Measurements from ENCODE around the gene ARHGAP15. TPM values are rescaled to one million over a fixed set of nuclear protein-coding genes. Genes with fewer than 3 reads are reported as not detected.

The ARHGAP15 gene
- total RNA-seq, 1 donor from 2014 or later: not detected

DNA sequence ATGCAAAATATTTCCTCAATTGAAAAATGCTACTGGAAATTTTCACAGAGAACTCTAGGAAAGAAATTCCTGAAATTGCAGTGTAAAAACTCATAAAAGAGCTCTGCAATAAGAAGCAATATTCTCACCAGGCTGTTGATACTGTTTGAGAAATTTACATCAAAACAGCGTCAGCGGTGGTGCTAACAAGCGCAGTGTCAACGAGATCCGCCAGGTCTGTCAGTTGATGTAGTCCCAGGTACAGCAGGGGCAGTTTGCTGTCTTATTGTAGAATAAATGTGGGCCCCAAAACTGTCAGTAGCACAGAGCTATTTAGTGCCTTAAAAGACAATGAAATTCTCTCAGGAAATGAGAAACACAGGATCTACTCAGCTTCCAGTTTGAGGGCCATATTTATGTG, 611.2 kb downstream of the ARHGAP15 start:
- DNase-seq (ENCODE audit: low read depth): no peak

GRCh38 chr2:143741205-143741604, 612.0 kb downstream of the ARHGAP15 start:
- DNase-seq (ENCODE audit: low read depth): no peak

DNA sequence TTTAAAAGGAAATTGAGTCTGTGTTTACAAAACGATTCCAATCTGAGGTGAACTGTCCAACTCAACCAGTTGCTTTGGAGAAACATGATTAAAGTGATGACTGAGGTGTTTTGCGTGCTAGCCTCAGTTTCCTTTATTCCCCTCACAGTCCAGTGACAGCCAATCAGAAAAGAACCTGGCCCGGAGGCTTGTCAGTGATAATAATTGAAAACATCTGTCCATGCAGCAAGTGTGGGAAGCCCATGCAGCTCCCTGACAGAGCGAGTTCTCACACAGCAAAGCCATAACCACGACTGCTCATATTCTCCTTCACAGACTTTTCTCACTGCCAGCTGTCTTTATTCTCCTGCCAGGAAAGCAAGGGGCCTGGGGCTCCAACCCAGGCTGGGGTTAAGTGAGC, 613.4 kb downstream of the ARHGAP15 start:
- DNase-seq (ENCODE audit: low read depth): peak; percentile 63

DNA sequence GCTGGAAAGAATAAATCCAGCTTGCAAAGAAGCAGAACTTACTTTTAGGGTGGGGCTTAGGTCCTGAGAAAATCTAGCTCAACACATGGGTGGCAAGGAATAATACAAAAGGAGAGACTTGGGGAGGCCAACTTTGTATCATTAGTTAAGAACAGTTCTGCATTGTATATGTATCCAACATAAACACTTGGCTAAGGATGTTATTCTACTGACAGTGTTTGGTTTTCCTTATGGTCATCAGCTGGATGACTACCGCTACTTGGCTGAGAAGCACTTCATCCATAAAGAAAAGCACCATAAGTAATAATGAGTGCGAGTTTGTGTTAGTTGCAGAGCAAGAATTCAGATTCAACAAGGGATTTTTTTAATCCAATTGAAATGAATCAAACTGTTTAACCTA, 614.9 kb downstream of the ARHGAP15 start:
- DNase-seq (ENCODE audit: low read depth): no peak

GRCh38 chr2:143745060-143745459, 615.8 kb downstream of the ARHGAP15 start:
- DNase-seq (ENCODE audit: low read depth): no peak

DNA sequence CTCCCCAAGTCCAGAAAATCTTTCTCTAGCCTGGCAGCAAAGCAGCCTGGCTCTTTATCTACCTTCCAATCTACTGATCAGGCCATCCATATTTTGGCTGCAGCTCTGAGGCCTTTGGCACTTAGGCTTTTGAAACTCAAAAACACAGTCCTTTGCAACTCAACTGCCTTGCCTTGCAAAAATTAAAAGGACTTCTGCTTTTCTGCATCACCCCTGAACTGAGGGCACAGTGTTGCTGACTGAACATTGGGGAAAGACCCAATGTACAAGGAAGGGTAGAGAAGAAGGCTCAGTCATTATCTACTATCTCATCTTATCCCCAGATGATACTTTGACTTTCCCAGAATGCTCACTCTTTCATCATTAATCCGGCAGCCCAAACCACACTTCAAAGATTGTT, 625.5 kb downstream of the ARHGAP15 start:
- no peak for DNase-seq (ENCODE audit: low read depth)

GRCh38 chr2:143758629-143759330, 629.6 kb downstream of the ARHGAP15 start:
- peak; percentile 60 for DNase-seq (ENCODE audit: low read depth)

GRCh38 chr2:143759455-143759854, 630.2 kb downstream of the ARHGAP15 start:
- DNase-seq (ENCODE audit: low read depth): no peak

DNA sequence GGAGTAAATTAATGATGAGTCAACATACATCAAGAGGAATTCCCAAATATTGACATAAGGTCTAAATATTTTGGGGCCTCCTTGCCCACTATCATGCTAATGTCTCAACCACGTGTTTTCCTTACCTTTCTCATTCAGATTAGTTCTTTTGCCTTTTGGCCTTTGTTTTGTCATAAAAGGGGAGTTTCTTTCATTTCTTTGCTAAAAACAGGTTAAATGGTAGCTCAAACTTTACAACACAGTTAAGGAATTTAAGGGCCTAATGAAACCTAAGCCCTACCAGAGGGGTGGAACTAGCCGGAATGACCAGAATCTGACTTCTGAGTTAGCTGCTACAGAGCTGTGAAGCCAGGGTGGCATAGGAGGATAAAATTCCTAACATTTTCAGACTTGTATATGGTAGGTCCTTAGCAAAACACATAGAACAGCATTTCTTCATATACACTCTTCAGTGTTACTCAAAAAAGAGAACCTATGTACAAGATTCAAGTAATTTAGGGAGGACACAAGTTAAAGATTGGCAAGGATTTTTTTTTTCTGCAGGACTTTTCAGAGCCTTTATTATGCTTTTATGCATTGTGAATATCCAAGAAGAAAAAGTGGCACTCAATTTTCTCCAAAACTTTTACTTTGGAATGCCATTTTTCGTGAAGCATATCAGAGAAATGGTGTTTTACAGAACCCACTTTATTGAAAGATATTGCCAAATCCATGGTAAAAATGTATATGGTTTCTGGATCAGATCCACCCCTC, 633.1 kb downstream of the ARHGAP15 start:
- DNase-seq (ENCODE audit: low read depth): no peak

DNA sequence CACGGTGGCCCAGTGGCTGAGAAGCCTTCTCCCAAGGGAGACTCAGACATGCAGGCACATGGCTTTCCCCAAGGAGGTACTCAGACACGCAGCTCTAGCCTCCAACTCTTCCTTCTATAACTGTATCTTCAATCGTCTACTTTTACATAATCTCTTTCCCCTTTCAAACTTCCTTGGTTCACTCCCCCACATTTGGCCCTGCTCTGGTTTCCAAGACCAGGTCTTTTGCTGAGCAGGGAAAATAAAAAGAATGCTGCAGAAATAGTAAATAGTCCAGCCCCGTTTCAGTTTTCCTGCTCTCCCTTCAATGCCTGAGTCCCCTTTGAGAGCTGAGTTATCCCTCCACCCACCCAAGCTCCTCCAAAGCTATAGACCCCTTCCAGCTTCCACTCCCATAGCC, 635.0 kb downstream of the ARHGAP15 start:
- DNase-seq (ENCODE audit: low read depth): no peak

GRCh38 chr2:143764706-143765105, 635.5 kb downstream of the ARHGAP15 start:
- DNase-seq (ENCODE audit: low read depth): no peak

- DNase-seq (ENCODE audit: low read depth): no peak
Measured at GRCh38 chr2:143768991-143769390, 639.8 kb downstream of the ARHGAP15 start.

DNA sequence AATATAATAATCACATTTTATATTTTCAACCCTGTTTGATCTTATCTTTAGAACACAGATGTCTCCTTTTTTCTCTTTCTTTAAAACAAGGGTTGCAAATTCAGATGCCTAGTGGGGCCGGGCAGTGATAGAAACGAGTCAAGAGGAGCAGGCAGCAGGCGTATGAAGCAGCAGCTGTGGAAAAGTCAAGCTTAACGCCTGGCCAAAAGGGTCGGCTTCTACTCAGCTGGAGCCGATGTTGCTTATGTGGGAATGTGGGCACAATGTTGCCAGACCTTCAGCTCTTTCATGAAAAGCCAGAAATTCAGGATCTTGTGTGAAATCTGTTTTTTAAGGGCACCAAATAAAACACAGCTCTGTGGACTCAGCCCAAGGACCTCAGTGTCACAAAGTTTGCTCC, 642.7 kb downstream of the ARHGAP15 start:
- no peak for DNase-seq (ENCODE audit: low read depth)

DNA sequence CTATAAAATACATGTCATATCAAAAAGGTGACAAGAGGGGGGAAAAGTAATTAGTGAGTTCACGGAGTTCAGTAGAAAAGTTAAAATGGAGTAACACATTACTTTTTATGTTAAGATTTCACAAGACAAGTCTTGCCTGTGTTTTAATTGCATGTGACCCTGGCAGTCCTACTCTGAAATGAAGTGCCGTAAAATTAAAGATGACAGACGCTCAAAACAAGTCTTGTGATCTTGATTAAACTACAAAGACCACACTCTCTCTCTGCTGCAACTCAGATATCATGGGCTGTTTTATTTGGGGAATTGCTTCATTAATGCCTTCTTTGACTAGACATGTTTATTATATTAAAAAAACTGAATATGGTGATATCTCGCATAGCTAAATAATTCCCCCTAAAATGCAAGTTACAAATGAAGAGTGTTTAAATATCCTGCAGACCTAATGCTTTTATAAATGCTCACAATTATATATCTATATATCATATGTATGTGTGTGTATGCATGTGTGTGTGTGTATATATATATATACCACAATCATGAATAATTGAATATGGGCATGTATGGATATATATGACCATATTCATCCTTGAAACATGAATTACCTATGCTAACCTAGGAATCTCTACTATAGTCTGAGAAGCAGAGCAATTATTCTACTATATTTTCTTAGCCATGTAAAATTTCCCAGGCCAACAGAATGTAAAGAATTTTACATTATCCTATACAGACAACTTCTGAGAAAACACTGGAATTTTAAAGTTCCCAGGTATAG, 647.5 kb downstream of the ARHGAP15 start:
- no peak for DNase-seq (ENCODE audit: low read depth)

GRCh38 chr2:143779021-143779420, 649.8 kb downstream of the ARHGAP15 start:
- DNase-seq (ENCODE audit: low read depth): peak; percentile 11

DNA sequence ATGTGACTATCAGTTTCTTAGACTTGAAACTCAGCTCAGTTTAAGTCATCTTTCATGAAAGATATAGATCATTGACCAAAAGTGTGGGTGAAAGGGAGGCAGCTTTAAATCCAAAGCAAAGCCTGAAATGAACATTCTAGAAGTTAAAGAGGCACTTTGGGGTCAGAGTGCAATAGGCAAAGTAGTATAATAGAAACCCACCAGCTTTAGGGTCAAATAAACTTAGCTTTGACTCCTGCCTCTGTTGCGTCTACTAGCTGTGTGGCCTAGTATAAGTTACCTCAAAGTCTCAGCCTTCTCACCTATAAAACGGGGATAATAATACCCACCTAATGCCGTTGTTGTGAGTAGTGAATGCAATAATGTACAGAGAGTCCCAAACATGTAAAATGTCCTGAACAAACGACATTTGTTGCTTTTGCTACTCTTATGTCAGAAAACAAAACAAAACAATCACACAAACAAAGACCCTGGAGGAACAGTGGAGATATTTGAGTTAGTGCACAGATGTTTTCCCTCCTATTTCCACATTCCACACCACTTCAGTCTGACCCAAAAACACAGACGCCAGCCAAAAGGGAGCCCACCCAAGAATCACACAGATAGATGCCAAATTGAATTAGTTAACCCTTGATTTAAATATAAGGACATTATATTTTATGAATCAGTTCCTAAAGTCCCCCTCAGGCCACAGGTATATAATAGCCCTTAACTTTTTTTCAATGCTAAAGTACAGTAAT, 657.0 kb downstream of the ARHGAP15 start:
- DNase-seq (ENCODE audit: low read depth): no peak

DNA sequence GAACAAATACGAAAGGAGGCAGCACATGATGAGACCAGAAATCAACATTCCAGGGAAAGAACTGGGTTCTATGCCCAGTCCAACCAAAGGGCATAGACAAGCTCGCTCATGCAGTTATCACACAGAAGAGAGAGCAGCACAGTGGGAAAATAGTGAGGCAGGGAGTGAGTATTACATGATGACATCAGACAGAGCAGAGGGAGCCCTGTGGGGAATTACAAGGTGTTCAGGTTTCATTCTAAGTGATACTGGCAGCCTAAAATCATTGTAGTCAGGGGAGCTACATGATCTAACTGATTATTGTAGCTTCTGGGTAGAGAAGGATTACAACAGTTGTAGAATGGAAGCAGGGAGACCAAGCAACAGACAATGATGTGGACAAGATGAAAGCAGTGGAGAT, 658.5 kb downstream of the ARHGAP15 start:
- no peak for DNase-seq (ENCODE audit: low read depth)

- no peak for DNase-seq (ENCODE audit: low read depth)
Measured at GRCh38 chr2:143792602-143793001, 663.4 kb downstream of the ARHGAP15 start.

DNA sequence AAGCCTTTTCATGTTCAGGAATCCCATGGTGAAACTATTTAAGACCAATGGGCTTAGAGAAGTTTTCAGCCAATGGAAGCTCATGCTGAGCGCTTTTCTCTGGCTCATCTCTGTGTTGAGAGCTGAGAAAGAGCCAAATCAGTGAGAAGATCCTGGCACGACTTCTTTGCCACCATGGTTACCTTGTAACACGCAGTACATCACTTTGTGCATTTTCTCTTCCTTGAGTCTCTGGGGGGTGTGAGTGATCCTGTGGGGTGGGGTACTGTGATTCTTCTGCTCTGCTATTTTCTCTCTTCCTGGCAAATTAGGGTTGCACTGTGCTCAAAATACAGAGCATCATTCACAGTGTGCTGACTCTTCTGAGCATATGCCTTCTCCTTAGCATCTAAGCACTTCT, 664.2 kb downstream of the ARHGAP15 start:
- DNase-seq (ENCODE audit: low read depth): no peak

GRCh38 chr2:143796051-143796450, 666.8 kb downstream of the ARHGAP15 start:
- DNase-seq (ENCODE audit: low read depth): no peak

GRCh38 chr2:143801561-143801960, 672.3 kb downstream of the ARHGAP15 start:
- DNase-seq (ENCODE audit: low read depth): no peak
